NAMALWA (cell line): ENCODE results near the gene KLKB1.
A peak's percentile ranks its signal among the peaks of the same experiment; 100 is the strongest.

Source experiments
- DNase-seq: peaks from one replicate; pipeline ENCODE4 v3.0.0-alpha.2; 2015; ENCODE audit warnings: low spot score

KLKB1 gene

DNA sequence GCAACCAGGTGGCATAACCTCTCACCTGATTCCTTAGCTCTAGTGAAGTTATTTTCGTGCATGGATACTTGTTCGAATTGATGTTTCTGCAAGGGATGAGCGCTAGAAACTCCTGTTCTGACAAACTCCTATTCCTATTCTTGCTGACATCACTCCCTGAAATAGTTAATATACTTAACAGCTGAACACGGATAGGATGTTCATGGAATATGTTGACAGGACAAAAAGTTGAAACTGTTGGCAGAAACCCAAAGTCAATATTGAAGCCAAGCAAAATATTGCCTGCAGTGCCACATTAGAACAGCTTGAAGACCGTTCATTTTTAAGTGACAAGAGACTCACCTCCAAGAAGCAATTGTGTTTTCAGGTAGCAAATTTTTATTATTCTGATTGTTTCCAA lies at the start of gene KLKB1:
Gene KLKB1, plus strand, starts transcription at position 287 of the 400 bp plus-strand sequence. CDS start 689 bp downstream, outside the sequence.
- no peak for DNase-seq

DNA sequence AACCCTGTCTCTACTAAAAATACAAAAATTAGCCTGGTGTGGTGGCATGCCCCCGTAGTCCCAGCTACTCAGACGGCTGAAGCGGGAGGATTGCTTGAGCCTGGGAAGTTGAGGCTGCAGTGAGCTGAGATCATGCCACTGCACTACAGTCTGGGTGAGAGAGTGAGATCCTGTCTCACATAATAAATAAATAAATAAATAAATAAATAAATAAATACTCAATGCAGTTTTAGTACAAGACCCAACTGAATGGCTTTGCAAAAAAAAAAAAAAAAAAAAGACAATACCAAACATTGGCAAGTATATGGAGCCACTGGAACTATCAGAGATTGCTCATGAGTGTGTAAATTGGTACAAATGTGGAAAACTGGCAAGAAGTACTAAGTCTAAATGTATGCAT lies 39.2 kb upstream of the KLKB1 start:
- no peak for DNase-seq

- no peak for DNase-seq
Observed at GRCh38 chr4:186189656-186190055, 37.7 kb upstream of the KLKB1 start.

GRCh38 chr4:186190581-186191199 lies 36.6 kb upstream of the KLKB1 start:
- DNase-seq: peak; percentile 74

- DNase-seq: peak; percentile 87
Observed at GRCh38 chr4:186191200-186192065, 35.9 kb upstream of the KLKB1 start, which contains the start of gene CYP4V2. TSS of gene CYP4V2 (plus strand) at chr4:186191567. CDS start at chr4:186191824, 257 bp downstream.

DNA sequence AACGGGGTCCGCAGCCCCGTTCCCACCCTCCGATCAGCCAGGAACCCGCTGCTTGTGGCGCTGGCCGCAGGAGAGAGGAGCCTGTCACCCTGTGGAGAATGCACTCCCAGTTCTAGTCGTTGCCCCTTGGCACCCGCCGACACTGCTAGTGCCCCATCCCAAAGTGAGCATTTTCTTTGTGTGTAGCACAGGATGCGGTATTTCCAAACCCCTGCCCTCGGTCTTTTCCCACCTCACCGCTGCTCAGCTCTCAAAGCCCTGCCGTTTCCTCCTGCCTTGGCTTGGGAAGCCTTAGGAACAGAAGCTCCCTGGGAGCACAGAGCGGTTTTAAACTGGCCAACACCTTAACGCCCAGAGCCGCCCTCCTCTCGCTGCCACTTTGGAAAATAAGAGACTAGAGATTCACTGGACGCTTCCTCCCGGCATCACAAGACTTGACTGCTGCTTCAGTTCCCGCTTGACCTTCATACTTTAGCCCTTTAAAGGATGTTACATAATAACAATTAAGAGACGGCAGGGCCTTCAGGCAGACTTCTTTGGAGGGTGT lies 35.2 kb upstream of the KLKB1 start:
- DNase-seq: peak; percentile 30

GRCh38 chr4:186193851-186194250 lies 33.5 kb upstream of the KLKB1 start:
- no peak for DNase-seq

- DNase-seq: no peak
Observed at GRCh38 chr4:186196063-186196462, 31.2 kb upstream of the KLKB1 start.

- no peak for DNase-seq
Observed at GRCh38 chr4:186200516-186200915, 26.8 kb upstream of the KLKB1 start.

DNA sequence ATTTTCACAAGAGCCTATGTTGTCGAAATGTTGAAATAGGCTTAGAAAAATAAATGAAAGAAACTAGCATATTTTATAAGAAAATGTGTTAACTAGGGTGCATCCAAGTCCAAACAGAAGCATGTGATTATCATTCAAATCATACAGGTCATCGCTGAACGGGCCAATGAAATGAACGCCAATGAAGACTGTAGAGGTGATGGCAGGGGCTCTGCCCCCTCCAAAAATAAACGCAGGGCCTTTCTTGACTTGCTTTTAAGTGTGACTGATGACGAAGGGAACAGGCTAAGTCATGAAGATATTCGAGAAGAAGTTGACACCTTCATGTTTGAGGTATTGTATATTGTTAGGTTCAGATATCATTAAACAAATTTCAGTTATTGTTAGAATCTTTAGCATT lies 26.3 kb upstream of the KLKB1 start:
- DNase-seq: no peak

GRCh38 chr4:186201535-186202230 lies 25.6 kb upstream of the KLKB1 start:
- DNase-seq: peak; percentile 90

- no peak for DNase-seq
Observed at GRCh38 chr4:186202490-186203140, 24.7 kb upstream of the KLKB1 start.

- DNase-seq: no peak
Observed at GRCh38 chr4:186203406-186203805, 23.9 kb upstream of the KLKB1 start.

DNA sequence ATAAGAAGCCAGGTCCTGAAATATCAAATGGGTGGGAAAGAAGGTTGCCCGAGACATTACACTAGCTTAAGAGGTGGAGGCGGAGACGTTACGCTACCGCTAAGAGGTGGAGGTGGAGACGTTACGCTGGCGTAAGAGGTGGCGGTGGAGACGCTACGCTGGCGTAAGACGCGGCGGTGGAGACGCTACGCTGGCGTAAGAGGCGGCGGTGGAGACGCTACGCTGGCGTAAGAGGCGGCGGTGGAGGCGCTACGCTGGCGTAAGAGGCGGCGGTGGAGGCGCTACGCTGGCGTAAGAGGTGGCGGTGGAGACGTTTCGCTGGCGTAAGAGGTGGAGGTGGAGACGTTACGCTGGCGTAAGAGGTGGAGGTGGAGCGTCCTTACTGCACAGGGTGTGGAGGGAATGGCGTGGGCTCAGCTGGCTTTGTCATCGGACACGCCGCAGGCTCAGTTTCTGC lies 23.2 kb upstream of the KLKB1 start:
- DNase-seq: no peak

DNA sequence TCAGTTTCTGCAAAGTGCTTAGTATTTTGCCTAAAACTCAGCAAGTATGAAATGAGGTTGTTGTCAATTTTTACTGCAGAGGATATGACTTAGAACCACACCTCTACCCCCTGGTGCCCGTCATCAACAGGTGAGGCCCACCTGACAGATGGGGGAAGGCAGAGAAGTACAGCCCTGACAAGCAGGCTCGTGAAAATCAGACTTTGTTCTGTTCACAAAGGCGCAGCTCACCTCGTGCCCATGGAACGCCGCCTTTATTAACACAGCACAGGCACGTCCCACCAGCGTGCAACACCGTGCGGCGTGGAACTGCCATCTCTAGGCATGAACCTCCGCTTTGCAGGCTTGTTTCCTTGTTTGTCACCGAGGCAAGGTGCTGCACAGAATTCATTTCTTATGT lies 22.6 kb upstream of the KLKB1 start:
- no peak for DNase-seq

- DNase-seq: no peak
Observed at GRCh38 chr4:186205156-186205555, 22.2 kb upstream of the KLKB1 start.

- DNase-seq: no peak
Observed at GRCh38 chr4:186216465-186217024, 10.8 kb upstream of the KLKB1 start.

GRCh38 chr4:186217733-186218293 lies 9.5 kb upstream of the KLKB1 start:
- DNase-seq: peak; percentile 35

- DNase-seq: no peak
Observed at GRCh38 chr4:186221624-186222023, 5.7 kb upstream of the KLKB1 start.

DNA sequence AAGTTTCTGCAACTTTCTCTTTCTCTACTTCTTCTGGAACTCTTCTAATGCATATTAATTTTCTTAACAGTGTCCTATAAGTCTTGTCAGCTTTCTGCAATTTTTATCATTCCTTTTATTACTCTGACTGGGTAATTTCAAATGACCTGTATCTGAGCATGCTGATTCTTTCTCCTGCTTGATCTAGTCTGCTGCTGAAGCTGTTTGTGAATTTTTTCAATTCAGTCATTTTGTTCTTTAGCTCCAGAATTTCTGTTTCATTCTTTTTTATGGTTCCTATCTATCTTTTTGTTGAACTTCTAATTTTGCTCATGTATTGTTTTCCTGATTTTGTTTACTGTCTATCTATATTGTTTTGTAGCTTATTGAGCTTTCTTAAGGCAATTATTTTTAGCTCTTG lies 1.5 kb upstream of the KLKB1 start:
- no peak for DNase-seq

DNA sequence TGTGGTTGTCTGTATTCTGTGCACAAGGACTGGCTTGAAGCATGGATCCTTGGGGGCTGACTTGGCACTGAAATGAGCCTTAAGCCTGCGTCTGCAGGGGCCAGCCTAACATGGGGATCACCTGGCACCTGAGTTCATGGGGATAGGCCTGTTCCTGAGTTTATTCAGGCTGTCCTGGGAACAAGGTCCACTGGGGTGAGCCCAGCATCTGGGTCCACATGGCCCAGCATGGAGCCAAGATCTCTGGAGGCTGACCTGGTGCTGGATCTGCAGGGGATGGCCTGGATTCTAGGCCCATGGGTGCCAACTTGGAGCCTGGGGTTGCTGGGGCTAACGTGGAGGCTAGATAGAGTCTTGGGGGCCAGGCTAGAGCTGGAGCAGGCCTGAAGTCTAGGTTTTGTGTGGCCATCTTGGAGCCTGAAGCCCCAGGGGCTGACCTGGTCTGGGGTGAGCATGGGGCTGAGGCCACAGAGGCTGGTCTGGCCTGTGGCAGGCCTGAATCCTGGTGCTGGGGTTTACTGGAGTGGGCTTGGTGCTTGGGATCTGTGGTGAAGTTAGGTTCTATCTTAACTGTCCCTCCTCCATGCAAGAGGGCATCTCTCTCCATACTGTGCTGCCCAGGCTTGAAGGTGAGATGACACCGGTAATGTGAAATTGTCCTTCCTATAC lies 652 bp upstream of the KLKB1 start:
- no peak for DNase-seq
